Endodermal cell (in vitro differentiated cells): ENCODE data around the gene PLEKHA6. TPM values are rescaled to one million over a fixed set of nuclear protein-coding genes. Genes with fewer than 3 reads are reported as not detected.

Experiments used
- DNase-seq: peaks from one replicate; pipeline ENCODE4 v3.0.0-alpha.2; 2017
- H3K27ac ChIP-seq: 2 replicates; pipeline ENCODE4 v1.5.1; 2013; ENCODE audit warnings: mild to moderate bottlenecking, low read depth, low read length, moderate library complexity
- H3K27me3 ChIP-seq: 2 replicates; pipeline ENCODE4 v1.6.1; 2013; ENCODE audit warnings: mild to moderate bottlenecking, low read length, moderate library complexity; ENCODE audit not compliant: insufficient read depth, control insufficient read depth, poor library complexity, severe bottlenecking
- H3K36me3 ChIP-seq: 2 replicates; pipeline ENCODE4 v1.7.0; 2013; ENCODE audit warnings: mild to moderate bottlenecking, low read length, moderate library complexity; ENCODE audit not compliant: control insufficient read depth, insufficient read depth
- H3K4me1 ChIP-seq: one replicate; pipeline ENCODE4 v1.7.0; 2013; ENCODE audit warnings: low read length; ENCODE audit not compliant: control insufficient read depth, insufficient read depth
- H3K4me3 ChIP-seq: 2 replicates; pipeline ENCODE4 v1.5.1; 2013; ENCODE audit warnings: mild to moderate bottlenecking, low read length, moderate library complexity
- H3K9ac ChIP-seq: 2 replicates; pipeline ENCODE4 v1.6.1; 2013; ENCODE audit warnings: mild to moderate bottlenecking, low read length, moderate library complexity; ENCODE audit not compliant: poor library complexity, severe bottlenecking; ENCODE audit errors: extremely low read depth
- H3K9me3 ChIP-seq: 2 replicates; pipeline ENCODE4 v1.6.1; 2013; ENCODE audit warnings: mild to moderate bottlenecking, low read length, moderate library complexity; ENCODE audit not compliant: control insufficient read depth
- H3K27ac Mint-ChIP-seq: 2 replicates; pipeline ENCODE4 v1.8.0; 2020; ENCODE audit warnings: mixed read lengths
- H3K27me3 Mint-ChIP-seq: 2 replicates; pipeline ENCODE4 v1.8.0; 2021; ENCODE audit warnings: mild to moderate bottlenecking, mixed read lengths; ENCODE audit not compliant: insufficient read depth
- H3K36me3 Mint-ChIP-seq: 2 replicates; pipeline ENCODE4 v1.8.0; 2020; ENCODE audit warnings: low read depth, mixed read lengths
- H3K4me1 Mint-ChIP-seq: 2 replicates; pipeline ENCODE4 v1.8.0; 2020; ENCODE audit warnings: mixed read lengths
- H3K4me3 Mint-ChIP-seq: 2 replicates; pipeline ENCODE4 v1.8.0; 2020; ENCODE audit warnings: mild to moderate bottlenecking, moderate library complexity, mixed read lengths
- H3K9me3 Mint-ChIP-seq: 2 replicates; pipeline ENCODE4 v1.8.0; 2020; ENCODE audit warnings: mild to moderate bottlenecking, mixed read lengths
- WGBS, 2 experiments: methylation state at CpG; one replicate each; pipeline versions ENCODE4 v1.1.5 to v1.1.7; 2013; ENCODE audit warnings: missing lambda C conversion rate in 2 of 2, mixed read lengths in 1 of 2; ENCODE audit not compliant: insufficient coverage in 1 of 2, insufficient read length in 1 of 2; 5-methylcytosine and 5-hydroxymethylcytosine counted together
- total RNA-seq, 2 donors: library from RNA; stranded (reverse); fragmentation: NEBNext Ultra II Directional in 1 of 2; extraction: Animal tissue kit (Norgen Biotek cat#: 25700) in 1 of 2; gene quantifications; 2 replicates in 1 of 2; 3 replicates in 1 of 2; pipeline ENCODE4 v1.2.1, GENCODE V29; 2021
- TF ChIP-seq, protein P1 (sequence below): fragments of 200-600 bp; sonication (generic); conservative IDR thresholded peaks from 2 replicates; pipeline ENCODE4 v1.5.0; 2021; ENCODE audit warnings: antibody characterized with exemption, mild to moderate bottlenecking

Gene PLEKHA6
- total RNA-seq, 2 donors from 2014 or later: 37.0 to 43.3 TPM

DNA sequence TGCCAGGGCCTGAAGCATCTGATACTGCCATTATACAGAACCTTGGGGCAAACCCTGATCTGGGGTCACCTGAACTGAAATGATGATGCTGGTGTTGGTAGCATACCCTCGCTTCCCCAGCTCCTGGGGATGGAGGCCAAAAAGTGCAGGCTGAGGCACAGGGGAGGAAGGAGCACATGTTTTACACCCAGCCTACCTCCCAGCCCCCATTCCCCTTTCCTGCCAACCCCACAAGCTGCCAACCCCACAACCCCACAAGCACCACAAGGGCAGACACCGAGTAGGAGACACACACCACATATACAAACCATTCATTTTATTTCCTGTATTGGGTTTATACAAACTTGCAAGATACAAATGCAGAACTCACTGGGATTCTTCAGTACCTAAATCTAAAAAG is 141.2 kb downstream of the PLEKHA6 start:
- no peak overlapping the region for H3K27ac Mint-ChIP-seq
- H3K4me1 Mint-ChIP-seq: peaks cover 9% of the 10 kb centered on the region
- no peaks in the 10 kb centered on the region for H3K36me3 ChIP-seq
- no peak overlapping the region for H3K4me3 ChIP-seq
- H3K9ac ChIP-seq: no peak overlapping the region
- peaks cover 3% of the 10 kb centered on the region for H3K27me3 Mint-ChIP-seq
- H3K27me3 ChIP-seq: peaks cover 4% of the 10 kb centered on the region
- DNase-seq: no peak
- no peaks in the 10 kb centered on the region for H3K9me3 Mint-ChIP-seq
- H3K4me3 Mint-ChIP-seq: no peak overlapping the region
- no peaks in the 10 kb centered on the region for H3K4me1 ChIP-seq
- H3K36me3 Mint-ChIP-seq: peaks cover 9% of the 10 kb centered on the region
- H3K9me3 ChIP-seq: no peaks in the 10 kb centered on the region
- TF ChIP-seq, protein P1, sequence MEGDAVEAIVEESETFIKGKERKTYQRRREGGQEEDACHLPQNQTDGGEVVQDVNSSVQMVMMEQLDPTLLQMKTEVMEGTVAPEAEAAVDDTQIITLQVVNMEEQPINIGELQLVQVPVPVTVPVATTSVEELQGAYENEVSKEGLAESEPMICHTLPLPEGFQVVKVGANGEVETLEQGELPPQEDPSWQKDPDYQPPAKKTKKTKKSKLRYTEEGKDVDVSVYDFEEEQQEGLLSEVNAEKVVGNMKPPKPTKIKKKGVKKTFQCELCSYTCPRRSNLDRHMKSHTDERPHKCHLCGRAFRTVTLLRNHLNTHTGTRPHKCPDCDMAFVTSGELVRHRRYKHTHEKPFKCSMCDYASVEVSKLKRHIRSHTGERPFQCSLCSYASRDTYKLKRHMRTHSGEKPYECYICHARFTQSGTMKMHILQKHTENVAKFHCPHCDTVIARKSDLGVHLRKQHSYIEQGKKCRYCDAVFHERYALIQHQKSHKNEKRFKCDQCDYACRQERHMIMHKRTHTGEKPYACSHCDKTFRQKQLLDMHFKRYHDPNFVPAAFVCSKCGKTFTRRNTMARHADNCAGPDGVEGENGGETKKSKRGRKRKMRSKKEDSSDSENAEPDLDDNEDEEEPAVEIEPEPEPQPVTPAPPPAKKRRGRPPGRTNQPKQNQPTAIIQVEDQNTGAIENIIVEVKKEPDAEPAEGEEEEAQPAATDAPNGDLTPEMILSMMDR: no peak
- H3K27ac ChIP-seq: no peak overlapping the region
- WGBS, 2 experiments: 89% methylated on average over 2 of the region's 2 CpGs; no CpG with 5 or more reads in 1 of the 2 experiments

DNA sequence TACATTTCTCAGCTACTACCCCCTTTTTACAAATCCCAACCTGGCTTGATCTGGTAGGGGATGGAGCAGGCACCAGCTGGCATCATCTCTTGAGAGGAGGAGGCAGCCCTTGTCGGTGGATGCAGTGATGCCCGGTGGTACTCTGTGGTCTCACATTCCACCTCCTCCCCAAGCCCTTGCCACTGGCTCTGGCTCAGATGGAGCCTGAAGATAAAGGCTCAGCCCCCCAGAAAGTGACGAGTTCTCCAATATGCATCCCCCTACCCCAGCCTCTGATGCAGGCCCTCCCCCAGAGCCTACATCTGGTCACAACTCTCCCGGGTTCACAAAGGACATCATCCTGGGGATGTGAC is 142.1 kb downstream of the PLEKHA6 start:
- no peak overlapping the region for H3K9ac ChIP-seq
- no peak for DNase-seq
- no peaks in the 10 kb centered on the region for H3K9me3 ChIP-seq
- no peak overlapping the region for H3K27ac ChIP-seq
- Mint-ChIP-seq H3K4me3 (no peak overlapping the region), H3K9me3 (no peaks in the 10 kb centered on the region), H3K27ac (no peak overlapping the region), H3K36me3 (peaks cover 7% of the 10 kb centered on the region), H3K4me1 (peaks cover 9% of the 10 kb centered on the region), H3K27me3 (peaks cover 3% of the 10 kb centered on the region)
- no peak overlapping the region for H3K4me3 ChIP-seq
- TF ChIP-seq, protein P1: no peak
- H3K27me3 ChIP-seq: peaks cover 13% of the 10 kb centered on the region
- H3K4me1 ChIP-seq: no peaks in the 10 kb centered on the region
- no peaks in the 10 kb centered on the region for H3K36me3 ChIP-seq
- WGBS, 2 experiments: 85% methylated on average over 4 of the region's 4 CpGs; no CpG with 5 or more reads in 1 of the 2 experiments

DNA sequence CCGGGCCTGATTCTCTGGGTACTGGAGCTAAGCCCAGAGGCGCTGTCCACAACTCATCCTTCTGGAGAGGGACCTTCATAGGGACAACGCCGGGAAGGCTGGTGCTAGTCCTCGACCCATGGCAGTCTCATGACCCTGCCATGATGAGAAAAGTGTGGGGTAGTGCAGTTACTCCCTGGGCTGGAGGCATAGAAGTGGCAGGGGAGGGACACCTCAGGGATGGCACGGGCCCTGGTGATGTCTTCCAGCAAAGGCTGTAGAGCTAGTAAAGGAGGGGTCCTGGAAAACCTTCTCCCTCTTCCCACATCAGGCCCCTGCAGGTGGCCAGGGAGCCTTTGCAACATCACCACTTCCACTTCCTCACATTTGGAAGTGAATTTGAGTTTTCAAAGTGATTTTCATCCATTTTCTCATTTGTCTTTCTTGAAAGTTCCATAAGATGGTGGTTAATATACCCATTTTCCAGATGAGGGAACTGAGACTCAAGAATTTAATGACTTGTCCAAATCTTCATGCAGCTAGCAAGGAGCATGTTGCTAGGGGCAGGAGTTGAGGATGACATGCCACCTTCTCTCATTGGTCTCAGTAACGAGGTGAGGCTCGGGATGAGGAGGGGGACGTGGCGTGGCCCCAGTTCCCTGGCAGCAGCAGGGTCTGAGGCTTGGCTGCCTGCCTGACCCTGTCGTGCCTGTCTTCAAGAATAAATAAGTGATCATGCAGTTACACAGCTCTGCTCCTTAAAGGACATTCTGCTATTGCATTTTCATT is 142.7 kb downstream of the PLEKHA6 start:
- Histone ChIP-seq H3K27me3 (peaks cover 14% of the 10 kb centered on the region), H3K27ac (no peak overlapping the region), H3K4me1 (no peaks in the 10 kb centered on the region), H3K9me3 (no peaks in the 10 kb centered on the region), H3K36me3 (no peaks in the 10 kb centered on the region), H3K4me3 (no peak overlapping the region), H3K9ac (no peak overlapping the region)
- no peak overlapping the region for H3K27ac Mint-ChIP-seq
- WGBS, 2 experiments: 88 to 93% methylated on average over 7 to 11 of the region's 11 CpGs
- peaks cover 7% of the 10 kb centered on the region for H3K36me3 Mint-ChIP-seq
- peaks cover 9% of the 10 kb centered on the region for H3K4me1 Mint-ChIP-seq
- no peak overlapping the region for H3K4me3 Mint-ChIP-seq
- no peak for DNase-seq
- H3K9me3 Mint-ChIP-seq: no peaks in the 10 kb centered on the region
- TF ChIP-seq, protein P1: no peak
- H3K27me3 Mint-ChIP-seq: peaks cover 3% of the 10 kb centered on the region
